GM19193 (cell line): ENCODE data around the gene TCERG1L.

ENCODE experiments used
- POLR2A ChIP-seq: IDR thresholded peaks from 4 replicates; pipeline ENCODE4 v1.6.1; 2011; ENCODE audit not compliant: insufficient read depth, insufficient read length; ENCODE audit errors: extremely low read depth

Gene TCERG1L

DNA sequence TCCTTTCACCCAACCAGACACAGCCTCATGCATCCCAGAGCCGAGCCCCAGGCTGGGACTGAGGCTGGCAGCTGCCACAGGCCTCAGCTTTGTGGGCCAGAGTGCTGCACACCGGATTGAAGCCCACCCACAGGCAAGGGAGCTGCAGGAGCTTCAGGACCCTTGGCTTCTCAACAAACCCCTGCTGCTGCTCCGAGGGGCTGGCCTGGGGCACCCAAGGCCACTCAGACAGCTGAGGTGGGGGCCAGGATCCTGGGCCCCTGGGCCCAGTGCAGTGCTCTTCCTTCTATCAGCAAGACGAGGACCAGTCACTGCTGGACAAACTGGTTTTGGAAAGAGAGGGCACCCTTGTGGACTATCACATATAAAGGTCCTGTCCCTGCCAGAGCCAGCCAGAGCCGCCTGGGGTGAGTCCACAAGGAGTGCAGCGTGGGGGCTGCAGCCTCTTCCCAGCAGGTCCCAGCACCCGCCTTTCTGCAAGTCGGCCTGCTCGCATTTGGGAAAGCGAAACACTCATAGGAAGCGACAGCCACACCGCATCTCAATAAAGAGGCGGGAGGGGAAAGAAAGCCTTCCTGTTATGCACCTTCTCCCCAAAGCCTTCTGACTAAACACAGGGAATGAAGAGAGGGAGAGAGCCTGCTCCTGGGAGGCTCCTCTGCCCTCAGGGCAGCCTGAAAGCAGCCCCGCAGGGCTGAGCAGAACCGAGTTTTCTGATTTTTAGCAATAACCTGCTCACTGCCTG is 9.5 kb upstream of the TCERG1L start:
- TF ChIP-seq POLR2A = no peak

DNA sequence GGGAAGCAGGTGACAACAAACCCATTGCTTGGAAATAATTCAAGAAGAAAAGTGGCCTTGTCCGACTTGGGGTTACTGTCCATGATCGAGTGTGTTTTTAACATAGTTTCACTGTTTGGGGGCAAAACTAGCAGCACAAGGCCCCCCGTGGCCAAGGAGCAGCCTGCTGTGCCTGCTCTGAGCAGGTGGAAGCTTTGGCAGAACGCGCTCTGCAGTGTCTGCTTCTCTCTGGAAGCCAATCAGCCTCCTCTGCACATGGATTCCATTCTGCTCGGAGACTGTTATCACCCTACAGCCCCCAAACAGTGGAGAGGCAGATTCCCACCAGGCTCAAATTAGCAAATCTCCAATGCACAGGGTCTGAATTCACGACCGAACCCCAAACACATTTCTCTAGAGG is 7.3 kb upstream of the TCERG1L start:
- no peak for TF ChIP-seq POLR2A

DNA sequence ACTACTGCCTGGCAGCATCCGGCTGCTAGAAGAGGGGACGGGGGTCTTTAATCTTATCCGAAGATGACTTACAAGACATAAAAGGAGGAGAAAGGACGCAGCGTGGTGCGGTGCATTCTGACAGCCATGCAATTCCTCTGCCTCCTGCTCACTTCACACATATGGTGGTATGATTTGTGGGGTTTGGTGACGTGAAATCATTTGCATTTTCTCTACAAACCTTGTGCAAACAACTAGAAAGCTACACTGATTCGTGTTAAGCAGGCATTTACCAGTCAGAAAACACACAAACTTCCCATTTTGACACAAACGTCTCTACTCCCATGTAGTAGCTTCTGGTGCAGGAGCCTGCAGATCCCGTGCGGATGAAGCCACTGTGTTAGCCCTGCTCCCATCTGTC is 6.8 kb upstream of the TCERG1L start:
- no peak for TF ChIP-seq POLR2A

DNA sequence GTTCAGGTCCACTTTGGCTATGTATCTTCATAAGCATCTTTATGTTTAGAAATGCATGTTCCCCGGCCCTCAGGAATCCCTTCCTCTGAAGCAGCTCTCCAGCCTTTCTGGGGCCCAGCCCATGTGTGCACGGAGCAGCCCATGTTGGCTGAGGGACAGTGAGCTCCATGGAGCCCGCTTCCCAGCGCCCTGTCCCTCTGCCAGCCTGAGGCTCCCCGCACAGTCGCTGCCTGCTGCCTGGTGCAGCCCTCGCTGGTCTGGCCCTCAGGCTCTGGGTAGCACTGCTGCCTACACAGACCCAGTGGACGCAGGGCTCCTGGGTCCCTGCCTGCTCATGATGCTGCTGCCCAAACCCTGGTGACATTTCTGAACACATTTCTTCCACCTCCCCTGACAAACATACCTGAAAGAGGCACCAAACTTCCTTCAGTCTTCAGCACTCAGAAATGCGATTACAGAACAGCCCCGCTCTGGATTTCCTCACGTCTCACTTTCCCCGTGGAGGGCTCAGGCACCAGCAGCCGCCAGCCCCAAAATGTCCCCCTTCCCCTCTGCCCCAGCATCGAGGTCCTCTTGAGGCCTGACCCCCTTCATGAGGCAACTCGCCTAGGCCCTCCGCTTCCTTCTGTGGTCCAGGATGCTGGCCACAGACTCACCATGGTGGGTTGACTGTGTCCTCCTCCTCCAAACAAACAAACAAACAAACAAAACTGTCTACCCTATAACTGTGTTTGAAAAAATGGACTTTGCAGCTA is 5.0 kb upstream of the TCERG1L start:
- TF ChIP-seq POLR2A = no peak

GRCh38 chr10:131315344-131315743 is 3.8 kb upstream of the TCERG1L start:
- no peak for TF ChIP-seq POLR2A

DNA sequence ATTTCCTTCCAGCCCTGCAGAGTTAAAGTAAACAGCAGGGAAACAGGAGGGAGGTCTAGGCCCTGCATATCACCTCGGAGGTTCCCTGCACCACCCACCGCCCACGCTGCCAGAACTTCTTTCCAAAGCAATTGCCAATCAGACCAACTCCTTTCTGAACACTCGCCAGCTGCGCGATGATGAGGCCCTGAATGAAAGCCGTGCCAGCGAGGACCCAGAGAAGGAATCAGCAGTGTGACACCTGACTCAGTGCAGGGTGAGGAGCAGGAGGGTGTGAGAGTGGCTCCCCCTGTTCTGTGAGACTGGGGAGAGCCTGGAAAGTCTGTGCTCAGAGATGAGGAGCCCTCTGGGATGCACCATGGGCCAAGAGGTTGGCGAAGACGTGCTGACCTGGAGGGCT is 3.3 kb upstream of the TCERG1L start:
- TF ChIP-seq POLR2A = no peak

GRCh38 chr10:131314148-131314547 is 2.6 kb upstream of the TCERG1L start:
- TF ChIP-seq POLR2A = no peak

- no peak for TF ChIP-seq POLR2A
These were observed 1.9 kb upstream of the TCERG1L start for GRCh38 chr10:131313377-131313776.

DNA sequence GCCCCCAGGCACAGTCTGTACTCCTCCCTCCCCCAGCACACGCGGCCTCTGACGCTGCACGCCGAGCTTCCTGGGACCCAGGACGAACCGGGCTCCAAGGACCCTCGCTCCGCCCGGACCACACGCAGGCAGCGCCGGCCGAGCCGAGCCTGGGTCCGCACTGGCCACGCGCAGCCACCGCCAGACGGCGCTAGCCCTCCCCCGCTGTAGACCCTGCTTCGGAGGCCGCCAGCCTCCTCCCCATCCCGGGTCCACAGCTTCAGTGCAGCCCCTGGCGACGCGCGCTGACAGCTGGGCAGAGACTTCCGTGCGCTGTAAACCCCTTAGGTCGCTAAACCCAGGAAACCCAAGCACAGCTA is 936 bp upstream of the TCERG1L start:
- no peak for TF ChIP-seq POLR2A

GRCh38 chr10:131311402-131311660 is 190 bp downstream of the TCERG1L start:
- TF ChIP-seq POLR2A = no peak

- no peak for TF ChIP-seq POLR2A
These were observed 745 bp downstream of the TCERG1L start for GRCh38 chr10:131310551-131311401.

- no peak for TF ChIP-seq POLR2A
These were observed 1.4 kb downstream of the TCERG1L start for GRCh38 chr10:131310142-131310541.

DNA sequence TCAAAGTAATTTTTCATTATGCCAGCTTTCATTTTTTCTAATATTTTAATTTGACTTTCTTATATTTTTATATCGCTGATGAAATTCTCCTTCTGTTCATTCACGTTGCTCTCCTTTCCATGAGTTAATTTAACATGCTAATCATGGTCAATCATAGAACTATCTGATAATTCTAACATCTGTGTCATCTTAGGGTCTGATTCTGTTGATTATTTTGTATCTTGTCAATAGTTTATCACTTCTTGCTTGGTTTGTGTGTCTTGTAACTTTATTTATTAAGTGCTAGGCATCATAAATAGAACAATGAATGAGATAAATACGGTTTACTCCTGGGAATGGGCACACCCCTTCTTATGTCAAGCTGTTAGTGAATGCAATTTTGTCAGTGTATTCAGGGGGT is 11.0 kb downstream of the TCERG1L start:
- no peak for TF ChIP-seq POLR2A

DNA sequence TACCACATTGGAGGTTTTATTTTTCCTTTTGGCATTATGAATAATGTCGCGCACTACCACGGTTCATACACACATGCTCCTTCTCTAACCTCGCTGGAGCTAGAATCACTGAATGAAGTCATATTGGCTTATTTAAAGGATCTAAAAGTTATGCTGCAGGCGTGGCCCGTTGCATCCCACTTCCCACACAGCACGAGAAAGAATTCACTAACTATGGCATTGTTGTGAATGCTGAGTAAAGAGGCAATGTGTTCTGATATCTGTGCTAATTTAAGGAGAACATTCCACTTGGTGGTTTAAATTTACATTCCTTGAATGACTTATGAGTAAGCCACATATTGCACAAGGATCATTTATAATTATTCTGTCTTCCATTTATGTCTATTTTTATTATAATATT is 20.7 kb downstream of the TCERG1L start:
- TF ChIP-seq POLR2A = no peak

- TF ChIP-seq POLR2A = no peak
These were observed 22.9 kb downstream of the TCERG1L start for GRCh38 chr10:131288648-131289047.

- TF ChIP-seq POLR2A = no peak
These were observed 28.6 kb downstream of the TCERG1L start for GRCh38 chr10:131282961-131283360.

- no peak for TF ChIP-seq POLR2A
These were observed 31.4 kb downstream of the TCERG1L start for GRCh38 chr10:131280101-131280500.

DNA sequence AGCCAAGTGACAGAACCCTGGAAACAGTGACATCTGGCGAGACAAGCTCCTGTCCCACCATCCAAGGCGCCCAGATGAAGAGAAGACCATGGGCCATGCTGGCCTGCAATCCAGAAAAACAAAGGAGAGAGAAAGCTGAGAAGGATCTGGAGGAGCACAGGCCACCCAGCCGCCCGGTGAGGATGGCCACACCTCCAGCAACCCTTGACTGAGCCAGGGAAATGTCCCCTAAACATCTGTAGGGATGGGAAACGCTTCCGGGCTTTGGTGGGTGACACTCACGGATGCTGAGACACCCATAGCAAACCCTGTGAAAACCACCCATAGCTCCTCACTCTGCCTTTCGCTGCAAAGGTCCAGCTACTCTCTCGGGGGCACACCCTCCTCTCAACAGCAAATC is 32.0 kb downstream of the TCERG1L start:
- TF ChIP-seq POLR2A = no peak
